GM10266 (cell line): Measurements from ENCODE around the gene FER.

Source experiments
- DNase-seq: peaks from one replicate; pipeline ENCODE4 v3.0.0; 2012; ENCODE audit errors: extremely low spot score
- TF ChIP-seq, protein P1 (sequence below): IDR thresholded peaks from 2 replicates; pipeline ENCODE4 v1.5.1; 2012; ENCODE audit warnings: mild to moderate bottlenecking, low read depth; ENCODE audit not compliant: control insufficient read depth, insufficient read depth; ENCODE audit errors: missing control alignments

FER gene

DNA sequence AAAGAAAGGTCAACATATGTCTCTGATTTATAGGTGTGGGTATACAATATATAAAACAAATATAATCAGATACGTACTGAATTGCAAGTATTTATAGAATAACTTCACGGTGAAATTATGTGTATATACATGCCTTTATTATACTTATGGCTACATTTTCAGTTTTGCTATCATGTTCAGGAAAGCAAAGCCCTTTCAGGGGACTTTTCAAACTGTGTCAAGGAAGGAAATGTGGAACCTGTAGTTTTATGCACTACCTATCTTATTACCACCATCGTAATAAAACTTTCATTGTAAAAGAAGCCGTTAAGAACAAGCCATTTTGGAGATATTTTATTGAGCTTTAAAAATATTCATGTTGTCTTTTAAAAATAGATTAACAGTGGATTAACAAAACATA lies 404.9 kb downstream of the FER start:
- TF ChIP-seq, protein P1, sequence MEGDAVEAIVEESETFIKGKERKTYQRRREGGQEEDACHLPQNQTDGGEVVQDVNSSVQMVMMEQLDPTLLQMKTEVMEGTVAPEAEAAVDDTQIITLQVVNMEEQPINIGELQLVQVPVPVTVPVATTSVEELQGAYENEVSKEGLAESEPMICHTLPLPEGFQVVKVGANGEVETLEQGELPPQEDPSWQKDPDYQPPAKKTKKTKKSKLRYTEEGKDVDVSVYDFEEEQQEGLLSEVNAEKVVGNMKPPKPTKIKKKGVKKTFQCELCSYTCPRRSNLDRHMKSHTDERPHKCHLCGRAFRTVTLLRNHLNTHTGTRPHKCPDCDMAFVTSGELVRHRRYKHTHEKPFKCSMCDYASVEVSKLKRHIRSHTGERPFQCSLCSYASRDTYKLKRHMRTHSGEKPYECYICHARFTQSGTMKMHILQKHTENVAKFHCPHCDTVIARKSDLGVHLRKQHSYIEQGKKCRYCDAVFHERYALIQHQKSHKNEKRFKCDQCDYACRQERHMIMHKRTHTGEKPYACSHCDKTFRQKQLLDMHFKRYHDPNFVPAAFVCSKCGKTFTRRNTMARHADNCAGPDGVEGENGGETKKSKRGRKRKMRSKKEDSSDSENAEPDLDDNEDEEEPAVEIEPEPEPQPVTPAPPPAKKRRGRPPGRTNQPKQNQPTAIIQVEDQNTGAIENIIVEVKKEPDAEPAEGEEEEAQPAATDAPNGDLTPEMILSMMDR = no peak
- DNase-seq = no peak

DNA sequence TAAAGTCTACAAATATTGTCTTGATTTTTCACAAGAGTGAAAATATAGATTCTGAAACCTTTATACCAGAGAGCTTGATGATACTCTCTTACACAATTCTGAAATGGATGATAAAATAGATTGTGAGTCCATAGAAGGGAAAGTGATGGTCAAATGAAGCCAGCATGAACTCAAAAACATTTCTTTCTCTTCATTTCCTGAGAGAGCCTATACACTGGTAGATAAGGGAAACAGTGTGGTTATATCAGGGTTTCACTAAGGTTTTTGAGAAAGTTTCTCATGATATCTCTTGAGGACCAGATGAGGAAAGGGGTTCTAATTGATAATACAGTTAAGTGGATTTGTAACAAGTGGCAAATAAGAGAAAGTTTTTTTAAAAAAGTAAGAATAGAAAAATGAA lies 407.9 kb downstream of the FER start:
- no peak for DNase-seq
- TF ChIP-seq, protein P1 = no peak

DNA sequence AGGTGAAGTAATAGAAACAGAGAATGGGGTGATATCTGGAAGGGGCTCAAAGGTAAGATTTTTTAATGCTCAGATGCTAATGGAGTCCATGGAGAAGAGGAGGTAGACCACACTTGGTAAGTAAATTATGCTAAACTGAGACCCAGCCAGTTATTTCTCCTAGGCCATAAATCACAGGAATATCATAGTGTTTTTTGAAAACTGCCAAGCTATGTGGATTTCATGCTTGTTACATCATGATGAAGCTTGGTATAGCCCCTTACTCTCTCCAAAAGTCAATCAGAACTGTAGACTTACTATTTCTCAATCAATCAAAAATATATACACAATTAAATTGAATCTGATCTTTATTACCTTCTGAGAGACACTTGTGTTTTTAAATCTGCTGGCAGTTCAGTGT lies 409.2 kb downstream of the FER start:
- DNase-seq = no peak
- TF ChIP-seq, protein P1 = no peak

DNA sequence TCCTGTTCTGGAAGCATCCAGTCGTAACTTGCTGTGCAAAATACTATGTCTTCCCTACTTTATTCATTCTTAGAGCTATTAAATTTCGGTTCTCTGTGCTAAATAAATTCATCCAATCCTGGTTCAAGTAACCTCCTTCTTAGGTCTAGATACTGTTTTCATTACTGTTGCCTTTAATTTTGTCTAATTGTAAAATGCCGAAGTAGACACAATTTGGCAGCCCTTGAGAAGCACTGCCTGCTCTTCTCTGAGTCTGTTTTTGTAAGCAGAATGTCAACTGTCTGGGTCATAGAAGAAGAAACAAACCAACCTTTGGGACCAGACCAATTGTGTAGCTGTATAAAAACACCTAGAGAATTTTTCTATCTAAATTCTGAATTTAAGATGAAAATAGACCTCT lies 412.8 kb downstream of the FER start:
- DNase-seq = no peak
- TF ChIP-seq, protein P1 = no peak

DNA sequence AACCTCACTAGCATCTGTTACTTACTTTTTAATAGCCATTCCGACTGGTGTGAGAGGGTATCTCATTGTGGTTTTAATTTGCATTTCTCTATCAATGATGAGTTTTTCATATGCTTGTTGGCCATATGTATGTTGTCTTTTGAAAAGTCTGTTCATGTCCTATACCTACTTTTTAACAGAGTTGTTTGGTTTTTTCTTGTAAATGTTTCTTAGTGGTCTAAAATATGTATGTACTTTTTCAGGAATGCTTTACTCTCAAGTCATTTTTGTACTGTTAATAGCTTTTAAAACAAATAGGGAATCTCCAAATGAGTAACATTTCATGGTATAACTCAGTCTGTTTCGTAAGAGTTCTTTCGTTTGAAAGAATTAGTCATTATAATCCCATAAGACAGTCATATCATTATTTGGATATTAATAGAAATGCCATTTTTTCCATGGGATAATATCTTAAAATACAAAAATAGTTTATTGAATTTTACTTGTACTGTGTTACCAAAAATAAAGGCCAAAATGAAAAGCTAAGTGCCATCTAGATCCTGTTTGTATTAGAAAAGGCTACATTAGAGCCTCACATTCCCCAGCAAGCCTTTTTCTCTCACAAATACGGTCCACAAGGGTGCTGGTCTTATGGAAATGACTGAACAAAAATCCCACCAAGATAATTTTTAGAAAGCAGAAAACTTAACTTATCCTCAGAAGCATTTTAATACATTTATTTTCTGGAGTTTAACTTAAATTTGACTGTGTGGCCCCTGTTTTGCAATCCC lies 414.4 kb downstream of the FER start:
- TF ChIP-seq, protein P1 = no peak
- no peak for DNase-seq

DNA sequence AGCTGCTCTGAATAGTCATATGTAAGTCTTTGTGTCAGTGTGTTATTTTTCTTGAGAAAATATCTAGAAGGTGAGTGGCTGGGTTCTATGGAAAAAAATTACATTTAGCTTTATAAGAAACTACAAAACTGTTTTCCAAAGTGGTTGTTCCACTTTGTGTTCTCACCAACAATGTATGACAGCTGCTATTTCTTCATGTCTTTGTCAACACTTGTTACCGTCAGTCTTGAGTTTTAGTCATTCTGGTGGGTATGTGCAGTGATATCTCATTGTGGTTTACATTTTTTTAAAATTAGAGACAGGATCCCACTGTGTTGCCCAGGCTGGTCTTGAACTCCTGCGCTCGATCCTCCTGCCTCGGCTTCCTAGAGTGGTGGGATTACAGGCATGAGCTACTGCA lies 415.6 kb downstream of the FER start:
- no peak for DNase-seq
- TF ChIP-seq, protein P1 = no peak

DNA sequence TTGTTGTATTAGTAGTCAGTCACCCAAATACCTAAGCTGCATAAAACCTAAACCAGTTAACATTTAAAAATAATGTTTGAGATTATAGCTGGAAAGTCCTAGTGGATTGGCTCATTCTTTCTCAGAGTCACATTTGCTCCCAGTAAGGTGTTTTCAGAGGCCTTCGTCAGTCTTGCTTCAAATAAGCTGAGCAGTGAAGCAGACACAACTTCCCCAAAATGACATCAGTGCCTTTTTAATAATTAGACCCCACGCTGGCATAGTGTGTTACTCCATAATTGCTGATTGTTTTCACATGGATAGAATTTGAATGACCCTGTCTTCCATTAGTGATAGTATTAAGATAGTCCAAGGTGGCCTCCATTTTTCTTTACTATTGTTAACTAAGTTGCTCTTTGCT lies 416.3 kb downstream of the FER start:
- no peak for DNase-seq
- TF ChIP-seq, protein P1 = no peak
